ENCODE data around the gene GRIN3A.

DNA sequence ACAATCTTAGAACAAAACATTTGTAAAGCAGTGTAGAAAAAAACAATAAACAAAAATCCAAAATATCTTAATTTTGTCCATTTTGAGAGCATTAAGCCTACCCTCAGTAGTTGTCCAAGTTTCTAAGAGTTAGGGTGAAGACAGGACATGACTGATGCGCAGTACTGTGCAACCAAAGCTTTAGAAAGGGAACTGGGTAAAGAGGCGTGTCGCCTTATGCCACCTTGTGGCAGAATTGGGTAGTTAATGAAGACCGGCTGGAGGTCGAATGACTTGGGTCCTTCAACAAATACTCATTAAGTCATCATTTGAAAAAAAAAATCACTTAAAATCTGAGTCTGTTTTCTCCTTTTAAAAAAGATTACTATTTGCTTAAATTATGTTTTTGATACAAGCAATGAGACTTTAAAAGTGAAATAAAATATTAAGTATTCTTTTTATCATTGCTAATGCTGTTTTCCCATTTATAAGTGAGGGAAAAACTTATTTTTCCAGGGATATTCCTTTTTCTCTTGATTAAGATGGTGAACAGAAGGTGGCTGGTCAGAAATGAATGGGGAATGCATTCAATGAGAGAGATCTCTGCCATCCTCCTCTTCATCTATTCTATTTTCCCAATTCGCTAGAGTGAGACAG, 208.3 kb downstream of the GRIN3A start:
- TF ChIP-seq, protein P1, sequence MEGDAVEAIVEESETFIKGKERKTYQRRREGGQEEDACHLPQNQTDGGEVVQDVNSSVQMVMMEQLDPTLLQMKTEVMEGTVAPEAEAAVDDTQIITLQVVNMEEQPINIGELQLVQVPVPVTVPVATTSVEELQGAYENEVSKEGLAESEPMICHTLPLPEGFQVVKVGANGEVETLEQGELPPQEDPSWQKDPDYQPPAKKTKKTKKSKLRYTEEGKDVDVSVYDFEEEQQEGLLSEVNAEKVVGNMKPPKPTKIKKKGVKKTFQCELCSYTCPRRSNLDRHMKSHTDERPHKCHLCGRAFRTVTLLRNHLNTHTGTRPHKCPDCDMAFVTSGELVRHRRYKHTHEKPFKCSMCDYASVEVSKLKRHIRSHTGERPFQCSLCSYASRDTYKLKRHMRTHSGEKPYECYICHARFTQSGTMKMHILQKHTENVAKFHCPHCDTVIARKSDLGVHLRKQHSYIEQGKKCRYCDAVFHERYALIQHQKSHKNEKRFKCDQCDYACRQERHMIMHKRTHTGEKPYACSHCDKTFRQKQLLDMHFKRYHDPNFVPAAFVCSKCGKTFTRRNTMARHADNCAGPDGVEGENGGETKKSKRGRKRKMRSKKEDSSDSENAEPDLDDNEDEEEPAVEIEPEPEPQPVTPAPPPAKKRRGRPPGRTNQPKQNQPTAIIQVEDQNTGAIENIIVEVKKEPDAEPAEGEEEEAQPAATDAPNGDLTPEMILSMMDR (IDR thresholded peaks at IDR 0.05), result peak; percentile 19 to 75 (median 71)
- TF ChIP-seq POLR2A (IDR thresholded peaks at IDR 0.05) (no peak), EP300 (IDR thresholded peaks at IDR 0.05) (no peak), POLR2AphosphoS5 (IDR thresholded peaks at IDR 0.05) (no peak)
